HepG2 (cell line): Measurements from ENCODE around the gene CDH23. TPM values are rescaled to one million over a fixed set of nuclear protein-coding genes. Genes with fewer than 3 reads are reported as not detected.

Source experiments
- CEBPG ChIP-seq: IDR thresholded peaks from 2 replicates; pipeline ENCODE4 v1.6.1; 2016
- EEA1 ChIP-seq: sonication (generic); formaldehyde crosslinking; IDR thresholded peaks from 2 replicates; pipeline ENCODE4 v1.5.1; 2020; ENCODE audit warnings: mild to moderate bottlenecking, missing genetic modification reagents, borderline replicate concordance
- NFE2L1 ChIP-seq: sonication (generic); formaldehyde crosslinking; IDR thresholded peaks from 2 replicates; pipeline ENCODE4 v1.4.0; 2020; ENCODE audit warnings: missing genetic modification reagents, mild to moderate bottlenecking, borderline replicate concordance
- ZFP36L2 ChIP-seq: sonication (generic); formaldehyde crosslinking; IDR thresholded peaks from 2 replicates; pipeline ENCODE4 v1.4.0; 2020; ENCODE audit warnings: missing genetic modification reagents
- ZNF780A ChIP-seq: sonication (generic); formaldehyde crosslinking; IDR thresholded peaks from 2 replicates; pipeline ENCODE4 v1.8.0; 2022; ENCODE audit warnings: mild to moderate bottlenecking, missing genetic modification reagents, moderate library complexity
- polyA plus RNA-seq, 8 experiments: library from polyadenylated mRNA; depleted of rRNA in 3 of 8; stranded (reverse) in 7 of 8; unstranded in 1 of 8; fragments of >200 nt; fragmentation: Illumina TruSeq in 4 of 8; extraction: Trizol in 4 of 8; gene quantifications; 2 replicates each; pipeline versions ENCODE4 v1.2.1 to v1.2.3, GENCODE V29; 2011 to 2016; ENCODE audit warnings: low read depth in 4 of 8, missing spikeins in 1 of 8, mixed read lengths in 1 of 8; ENCODE audit not compliant: insufficient read depth in 1 of 8
- total RNA-seq, 5 experiments: library from RNA; depleted of rRNA; stranded (reverse); fragments of >200 nt; fragmentation: Illumina TruSeq; extraction: Trizol; gene quantifications; 2 replicates each; pipeline ENCODE4 v1.2.3, GENCODE V29; 2016; ENCODE audit warnings: low read depth in 1 of 5
- TF ChIP-seq, protein P1 (sequence below): sonication (generic); formaldehyde crosslinking; IDR thresholded peaks from 2 replicates; pipeline ENCODE4 v1.5.0; 2020; ENCODE audit warnings: mild to moderate bottlenecking, missing genetic modification reagents, borderline replicate concordance
- TF ChIP-seq, protein P2 (sequence below): sonication (generic); formaldehyde crosslinking; IDR thresholded peaks from 2 replicates; pipeline ENCODE4 v1.4.0; 2020; ENCODE audit warnings: missing genetic modification reagents

The CDH23 gene
- total and polyA plus RNA-seq, 2 of the 13 experiments (the other 11 are each of a cell fraction or from before 2014, with no cell fraction given): 0.13 TPM; not detected in 1

DNA sequence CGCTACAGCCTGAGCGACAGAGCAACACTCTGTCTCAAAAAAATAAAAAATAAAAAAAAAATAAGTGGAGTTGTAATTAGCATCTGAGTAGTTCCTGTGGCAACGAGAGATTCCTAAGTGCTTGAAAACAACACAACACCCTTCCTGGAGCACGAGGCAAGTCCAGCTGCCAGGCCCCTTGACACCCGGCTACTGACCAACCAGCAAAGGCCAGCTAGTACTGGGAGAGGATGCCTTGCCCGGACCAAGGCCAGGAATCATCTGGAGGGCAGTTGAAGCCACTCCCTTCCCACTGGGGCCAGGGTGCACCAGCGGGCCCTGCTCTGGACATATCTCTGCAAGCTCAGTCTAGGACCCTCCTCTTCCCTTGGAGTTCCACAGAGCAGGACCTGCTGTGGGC, 322.3 kb downstream of the CDH23 start (continued):
- TF ChIP-seq, protein P1, sequence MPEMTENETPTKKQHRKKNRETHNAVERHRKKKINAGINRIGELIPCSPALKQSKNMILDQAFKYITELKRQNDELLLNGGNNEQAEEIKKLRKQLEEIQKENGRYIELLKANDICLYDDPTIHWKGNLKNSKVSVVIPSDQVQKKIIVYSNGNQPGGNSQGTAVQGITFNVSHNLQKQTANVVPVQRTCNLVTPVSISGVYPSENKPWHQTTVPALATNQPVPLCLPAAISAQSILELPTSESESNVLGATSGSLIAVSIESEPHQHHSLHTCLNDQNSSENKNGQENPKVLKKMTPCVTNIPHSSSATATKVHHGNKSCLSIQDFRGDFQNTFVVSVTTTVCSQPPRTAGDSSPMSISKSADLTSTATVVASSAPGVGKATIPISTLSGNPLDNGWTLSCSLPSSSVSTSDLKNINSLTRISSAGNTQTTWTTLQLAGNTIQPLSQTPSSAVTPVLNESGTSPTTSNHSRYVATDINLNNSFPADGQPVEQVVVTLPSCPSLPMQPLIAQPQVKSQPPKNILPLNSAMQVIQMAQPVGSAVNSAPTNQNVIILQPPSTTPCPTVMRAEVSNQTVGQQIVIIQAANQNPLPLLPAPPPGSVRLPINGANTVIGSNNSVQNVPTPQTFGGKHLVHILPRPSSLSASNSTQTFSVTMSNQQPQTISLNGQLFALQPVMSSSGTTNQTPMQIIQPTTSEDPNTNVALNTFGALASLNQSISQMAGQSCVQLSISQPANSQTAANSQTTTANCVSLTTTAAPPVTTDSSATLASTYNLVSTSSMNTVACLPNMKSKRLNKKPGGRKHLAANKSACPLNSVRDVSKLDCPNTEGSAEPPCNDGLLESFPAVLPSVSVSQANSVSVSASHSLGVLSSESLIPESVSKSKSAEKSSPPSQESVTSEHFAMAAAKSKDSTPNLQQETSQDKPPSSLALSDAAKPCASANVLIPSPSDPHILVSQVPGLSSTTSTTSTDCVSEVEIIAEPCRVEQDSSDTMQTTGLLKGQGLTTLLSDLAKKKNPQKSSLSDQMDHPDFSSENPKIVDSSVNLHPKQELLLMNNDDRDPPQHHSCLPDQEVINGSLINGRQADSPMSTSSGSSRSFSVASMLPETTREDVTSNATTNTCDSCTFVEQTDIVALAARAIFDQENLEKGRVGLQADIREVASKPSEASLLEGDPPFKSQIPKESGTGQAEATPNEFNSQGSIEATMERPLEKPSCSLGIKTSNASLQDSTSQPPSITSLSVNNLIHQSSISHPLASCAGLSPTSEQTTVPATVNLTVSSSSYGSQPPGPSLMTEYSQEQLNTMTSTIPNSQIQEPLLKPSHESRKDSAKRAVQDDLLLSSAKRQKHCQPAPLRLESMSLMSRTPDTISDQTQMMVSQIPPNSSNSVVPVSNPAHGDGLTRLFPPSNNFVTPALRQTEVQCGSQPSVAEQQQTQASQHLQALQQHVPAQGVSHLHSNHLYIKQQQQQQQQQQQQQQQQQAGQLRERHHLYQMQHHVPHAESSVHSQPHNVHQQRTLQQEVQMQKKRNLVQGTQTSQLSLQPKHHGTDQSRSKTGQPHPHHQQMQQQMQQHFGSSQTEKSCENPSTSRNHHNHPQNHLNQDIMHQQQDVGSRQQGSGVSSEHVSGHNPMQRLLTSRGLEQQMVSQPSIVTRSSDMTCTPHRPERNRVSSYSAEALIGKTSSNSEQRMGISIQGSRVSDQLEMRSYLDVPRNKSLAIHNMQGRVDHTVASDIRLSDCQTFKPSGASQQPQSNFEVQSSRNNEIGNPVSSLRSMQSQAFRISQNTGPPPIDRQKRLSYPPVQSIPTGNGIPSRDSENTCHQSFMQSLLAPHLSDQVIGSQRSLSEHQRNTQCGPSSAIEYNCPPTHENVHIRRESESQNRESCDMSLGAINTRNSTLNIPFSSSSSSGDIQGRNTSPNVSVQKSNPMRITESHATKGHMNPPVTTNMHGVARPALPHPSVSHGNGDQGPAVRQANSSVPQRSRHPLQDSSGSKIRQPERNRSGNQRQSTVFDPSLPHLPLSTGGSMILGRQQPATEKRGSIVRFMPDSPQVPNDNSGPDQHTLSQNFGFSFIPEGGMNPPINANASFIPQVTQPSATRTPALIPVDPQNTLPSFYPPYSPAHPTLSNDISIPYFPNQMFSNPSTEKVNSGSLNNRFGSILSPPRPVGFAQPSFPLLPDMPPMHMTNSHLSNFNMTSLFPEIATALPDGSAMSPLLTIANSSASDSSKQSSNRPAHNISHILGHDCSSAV (CRISPR knock-in tag): no peak
- TF ChIP-seq ZFP36L2: no peak
- TF ChIP-seq CEBPG (CRISPR knock-in tag): no peak
- TF ChIP-seq, protein P2, sequence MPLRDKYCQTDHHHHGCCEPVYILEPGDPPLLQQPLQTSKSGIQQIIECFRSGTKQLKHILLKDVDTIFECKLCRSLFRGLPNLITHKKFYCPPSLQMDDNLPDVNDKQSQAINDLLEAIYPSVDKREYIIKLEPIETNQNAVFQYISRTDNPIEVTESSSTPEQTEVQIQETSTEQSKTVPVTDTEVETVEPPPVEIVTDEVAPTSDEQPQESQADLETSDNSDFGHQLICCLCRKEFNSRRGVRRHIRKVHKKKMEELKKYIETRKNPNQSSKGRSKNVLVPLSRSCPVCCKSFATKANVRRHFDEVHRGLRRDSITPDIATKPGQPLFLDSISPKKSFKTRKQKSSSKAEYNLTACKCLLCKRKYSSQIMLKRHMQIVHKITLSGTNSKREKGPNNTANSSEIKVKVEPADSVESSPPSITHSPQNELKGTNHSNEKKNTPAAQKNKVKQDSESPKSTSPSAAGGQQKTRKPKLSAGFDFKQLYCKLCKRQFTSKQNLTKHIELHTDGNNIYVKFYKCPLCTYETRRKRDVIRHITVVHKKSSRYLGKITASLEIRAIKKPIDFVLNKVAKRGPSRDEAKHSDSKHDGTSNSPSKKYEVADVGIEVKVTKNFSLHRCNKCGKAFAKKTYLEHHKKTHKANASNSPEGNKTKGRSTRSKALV: no peak
- no peak for TF ChIP-seq ZNF780A (CRISPR knock-in tag)
- TF ChIP-seq EEA1 (CRISPR knock-in tag): no peak
- TF ChIP-seq NFE2L1 (CRISPR knock-in tag): no peak
